ENCODE measurements around the gene ARFGAP2. TPM values are rescaled to one million over a fixed set of nuclear protein-coding genes. Genes with fewer than 3 reads are reported as not detected.

ARFGAP2 gene
- total and polyA plus RNA-seq, 3 donors from 2014 or later: 82.4 to 178 (median 167) TPM

DNA sequence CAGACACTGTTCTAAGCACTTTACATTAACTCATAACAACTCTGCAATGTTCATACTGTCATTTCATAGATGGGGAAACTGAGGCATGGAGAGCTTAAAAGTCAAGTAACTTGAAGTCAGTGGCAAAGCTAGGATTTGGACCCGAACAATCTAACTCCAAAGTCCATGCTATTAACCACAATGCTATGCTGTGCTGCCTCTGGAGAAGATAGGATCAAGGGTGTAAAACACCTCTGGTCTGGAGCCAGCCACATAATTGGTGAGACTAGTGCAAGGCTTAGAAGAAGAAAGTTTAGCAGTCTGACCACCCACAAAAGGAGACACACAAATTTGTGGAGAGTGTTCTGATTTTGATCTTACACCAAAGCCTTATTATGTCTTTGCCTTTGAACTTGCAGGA is 43.7 kb downstream of the ARFGAP2 start:
- H3K27me3 ChIP-seq: no peaks in the 10 kb centered on the region
- no peaks in the 10 kb centered on the region for H3K4me1 ChIP-seq
- DNase-seq: no peak
- TF ChIP-seq, protein P1, sequence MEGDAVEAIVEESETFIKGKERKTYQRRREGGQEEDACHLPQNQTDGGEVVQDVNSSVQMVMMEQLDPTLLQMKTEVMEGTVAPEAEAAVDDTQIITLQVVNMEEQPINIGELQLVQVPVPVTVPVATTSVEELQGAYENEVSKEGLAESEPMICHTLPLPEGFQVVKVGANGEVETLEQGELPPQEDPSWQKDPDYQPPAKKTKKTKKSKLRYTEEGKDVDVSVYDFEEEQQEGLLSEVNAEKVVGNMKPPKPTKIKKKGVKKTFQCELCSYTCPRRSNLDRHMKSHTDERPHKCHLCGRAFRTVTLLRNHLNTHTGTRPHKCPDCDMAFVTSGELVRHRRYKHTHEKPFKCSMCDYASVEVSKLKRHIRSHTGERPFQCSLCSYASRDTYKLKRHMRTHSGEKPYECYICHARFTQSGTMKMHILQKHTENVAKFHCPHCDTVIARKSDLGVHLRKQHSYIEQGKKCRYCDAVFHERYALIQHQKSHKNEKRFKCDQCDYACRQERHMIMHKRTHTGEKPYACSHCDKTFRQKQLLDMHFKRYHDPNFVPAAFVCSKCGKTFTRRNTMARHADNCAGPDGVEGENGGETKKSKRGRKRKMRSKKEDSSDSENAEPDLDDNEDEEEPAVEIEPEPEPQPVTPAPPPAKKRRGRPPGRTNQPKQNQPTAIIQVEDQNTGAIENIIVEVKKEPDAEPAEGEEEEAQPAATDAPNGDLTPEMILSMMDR (IDR thresholded peaks at IDR 0.05): no peak
- no peak for TF ChIP-seq POLR2A (IDR thresholded peaks at IDR 0.05)
- H3K27ac ChIP-seq: no peak overlapping the region
- H3K4me3 ChIP-seq: no peak overlapping the region
- intact Hi-C loops (cut with DNase I; ENCODE audit: low total_unique reads): no loop called here
- no peaks in the 10 kb centered on the region for H3K9me3 ChIP-seq
- WGBS, 2 donors: 86 to 92% methylated on average over 1 of the region's 1 CpG
- no peaks in the 10 kb centered on the region for H3K36me3 ChIP-seq (ENCODE audit: low read depth, missing control alignments)

DNA sequence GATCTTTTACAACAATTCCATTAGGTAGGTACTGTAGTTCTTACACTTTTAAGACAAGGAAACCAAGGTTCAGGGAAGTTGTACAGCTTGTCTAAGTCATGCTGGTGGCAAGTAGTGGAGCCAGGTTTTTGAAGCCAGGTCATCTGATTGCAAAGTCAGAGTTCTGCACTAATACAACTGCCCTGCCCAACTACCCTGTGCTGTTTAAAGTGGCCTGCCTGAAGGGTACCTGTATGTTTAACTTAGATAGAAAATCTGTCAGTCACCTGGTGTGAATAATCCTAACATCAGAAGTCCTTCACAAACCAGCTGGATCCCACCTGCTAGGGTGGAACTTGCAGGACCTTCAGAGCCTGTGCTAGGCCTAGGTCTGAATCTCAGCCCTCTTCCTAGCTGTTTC is 44.2 kb downstream of the ARFGAP2 start:
- Histone ChIP-seq H3K27ac (no peak overlapping the region), H3K4me1 (no peaks in the 10 kb centered on the region), H3K36me3 (ENCODE audit: low read depth, missing control alignments) (no peaks in the 10 kb centered on the region), H3K27me3 (no peaks in the 10 kb centered on the region), H3K4me3 (no peak overlapping the region), H3K9me3 (no peaks in the 10 kb centered on the region)
- intact Hi-C loops (cut with DNase I; ENCODE audit: low total_unique reads): no loop called here
- TF ChIP-seq POLR2A (IDR thresholded peaks at IDR 0.05): no peak
- TF ChIP-seq, protein P1 (IDR thresholded peaks at IDR 0.05): no peak
- no peak for DNase-seq

DNA sequence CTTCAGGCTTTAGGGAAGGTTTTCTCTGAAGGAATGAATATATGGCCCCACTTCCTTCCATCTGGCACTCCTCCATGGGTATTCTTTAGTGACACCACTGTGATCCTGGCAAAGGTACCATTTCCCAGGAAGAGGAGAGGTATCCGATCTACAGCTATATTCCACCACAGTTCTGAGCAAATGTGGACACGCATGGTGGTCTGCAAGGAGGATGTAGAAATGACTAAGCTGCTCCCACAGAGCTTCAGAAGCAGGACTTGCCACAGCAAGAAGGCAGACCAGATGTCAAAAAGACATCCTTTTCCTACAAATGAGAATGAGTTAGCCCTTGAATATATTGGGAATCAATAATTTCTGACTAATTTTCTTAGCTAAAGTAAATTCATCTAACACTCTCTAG is 45.5 kb downstream of the ARFGAP2 start:
- Histone ChIP-seq H3K36me3 (ENCODE audit: low read depth, missing control alignments) (no peaks in the 10 kb centered on the region), H3K27ac (no peak overlapping the region), H3K27me3 (no peaks in the 10 kb centered on the region), H3K4me1 (no peaks in the 10 kb centered on the region), H3K4me3 (no peak overlapping the region), H3K9me3 (no peaks in the 10 kb centered on the region)
- 91 to 96% methylated on average over 2 of the region's 2 CpGs for WGBS, 2 donors
- TF ChIP-seq, protein P1 (IDR thresholded peaks at IDR 0.05): no peak
- no peak for TF ChIP-seq POLR2A (IDR thresholded peaks at IDR 0.05)
- intact Hi-C loops (cut with DNase I; ENCODE audit: low total_unique reads): no loop called here
- DNase-seq: no peak

DNA sequence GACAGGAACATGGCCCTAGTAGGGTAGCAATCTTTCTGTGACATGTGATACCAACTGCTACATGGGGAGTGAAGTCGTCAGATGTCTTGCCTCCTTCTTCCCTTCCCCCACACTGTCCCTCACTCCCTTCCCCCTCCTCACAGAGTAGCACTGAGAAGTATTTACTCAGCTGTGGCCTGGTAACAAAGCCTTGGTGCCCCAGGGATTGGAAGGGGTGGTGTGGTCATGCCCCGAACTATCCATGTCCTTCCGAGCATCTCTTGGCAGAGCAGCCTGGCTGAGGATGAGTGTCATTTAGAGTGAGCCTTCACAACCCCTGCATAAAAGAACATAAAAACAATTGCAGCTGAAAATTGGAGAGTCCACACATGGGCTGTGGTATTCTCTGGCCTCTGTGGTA is 46.1 kb downstream of the ARFGAP2 start:
- DNase-seq: no peak
- TF ChIP-seq, protein P1 (IDR thresholded peaks at IDR 0.05): no peak
- TF ChIP-seq POLR2A (IDR thresholded peaks at IDR 0.05): no peak
- Histone ChIP-seq H3K27ac (no peak overlapping the region), H3K9me3 (no peaks in the 10 kb centered on the region), H3K36me3 (ENCODE audit: low read depth, missing control alignments) (no peaks in the 10 kb centered on the region), H3K4me3 (no peak overlapping the region), H3K27me3 (no peaks in the 10 kb centered on the region), H3K4me1 (no peaks in the 10 kb centered on the region)
- intact Hi-C loops (cut with DNase I; ENCODE audit: low total_unique reads): no loop called here
- 51 to 64% methylated on average over 3 of the region's 3 CpGs for WGBS, 2 donors

DNA sequence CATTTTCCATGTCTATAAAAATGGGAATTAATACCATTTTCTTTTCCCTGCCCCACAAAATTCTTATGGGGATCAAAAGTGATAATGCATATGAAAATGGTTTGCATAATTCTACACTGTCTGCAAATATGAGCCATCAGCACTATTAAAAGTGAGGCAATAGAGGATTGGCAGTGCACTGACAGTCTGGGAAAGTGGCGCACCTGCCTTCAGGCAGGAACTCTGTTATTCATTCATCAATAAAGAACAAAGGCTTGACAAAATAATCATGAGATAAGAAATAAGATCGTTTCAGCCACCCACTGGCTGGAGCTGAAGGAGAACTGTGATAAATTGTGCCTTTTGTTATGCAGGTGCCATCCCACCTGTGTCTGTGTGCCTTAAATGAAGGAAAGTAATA is 49.5 kb downstream of the ARFGAP2 start:
- DNase-seq: no peak
- Histone ChIP-seq H3K27ac (no peak overlapping the region), H3K4me3 (no peak overlapping the region), H3K27me3 (no peaks in the 10 kb centered on the region), H3K9me3 (no peaks in the 10 kb centered on the region), H3K36me3 (ENCODE audit: low read depth, missing control alignments) (no peaks in the 10 kb centered on the region), H3K4me1 (no peaks in the 10 kb centered on the region)
- intact Hi-C loops (cut with DNase I; ENCODE audit: low total_unique reads): no loop called here
- TF ChIP-seq, protein P1 (IDR thresholded peaks at IDR 0.05): no peak
- TF ChIP-seq POLR2A (IDR thresholded peaks at IDR 0.05): no peak
- 72 to 78% methylated on average over 2 of the region's 2 CpGs for WGBS, 2 donors

All from testis (tissue), 3 donors.